GM19328 (cell line): ENCODE results near the gene MEF2C.

Experiments used
- ATAC-seq: cut with Tn5 transposase; IDR thresholded peaks from one replicate; pipeline ENCODE4 v1.9.1; 2021; ENCODE audit warnings: mild to moderate bottlenecking, moderate library complexity; ENCODE audit not compliant: unreplicated experiment

Gene MEF2C

DNA sequence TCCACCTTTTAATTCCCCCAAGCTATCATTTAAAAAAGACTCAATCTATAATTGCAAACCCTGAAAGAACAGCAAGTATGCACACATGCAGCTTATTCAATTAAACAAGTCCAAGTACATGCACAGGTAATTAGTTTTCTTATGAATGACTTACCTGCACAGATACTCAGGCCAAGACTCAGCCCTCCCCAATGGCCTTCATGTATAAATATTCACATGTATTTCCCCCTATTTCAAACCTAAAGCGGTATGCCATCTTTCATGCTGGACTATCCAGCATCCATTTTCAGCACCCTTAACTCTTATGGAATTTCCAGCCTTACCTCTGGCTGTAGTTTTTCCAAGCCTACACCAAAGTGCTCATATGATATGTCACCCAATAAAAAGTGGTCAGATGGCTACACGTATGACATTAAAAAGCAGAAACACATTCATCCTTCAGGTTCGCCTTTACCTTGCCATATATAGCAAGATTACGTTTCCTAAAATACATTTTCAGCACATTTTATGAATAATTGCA is 205.5 kb downstream of the MEF2C start:
- ATAC-seq, result no peak

DNA sequence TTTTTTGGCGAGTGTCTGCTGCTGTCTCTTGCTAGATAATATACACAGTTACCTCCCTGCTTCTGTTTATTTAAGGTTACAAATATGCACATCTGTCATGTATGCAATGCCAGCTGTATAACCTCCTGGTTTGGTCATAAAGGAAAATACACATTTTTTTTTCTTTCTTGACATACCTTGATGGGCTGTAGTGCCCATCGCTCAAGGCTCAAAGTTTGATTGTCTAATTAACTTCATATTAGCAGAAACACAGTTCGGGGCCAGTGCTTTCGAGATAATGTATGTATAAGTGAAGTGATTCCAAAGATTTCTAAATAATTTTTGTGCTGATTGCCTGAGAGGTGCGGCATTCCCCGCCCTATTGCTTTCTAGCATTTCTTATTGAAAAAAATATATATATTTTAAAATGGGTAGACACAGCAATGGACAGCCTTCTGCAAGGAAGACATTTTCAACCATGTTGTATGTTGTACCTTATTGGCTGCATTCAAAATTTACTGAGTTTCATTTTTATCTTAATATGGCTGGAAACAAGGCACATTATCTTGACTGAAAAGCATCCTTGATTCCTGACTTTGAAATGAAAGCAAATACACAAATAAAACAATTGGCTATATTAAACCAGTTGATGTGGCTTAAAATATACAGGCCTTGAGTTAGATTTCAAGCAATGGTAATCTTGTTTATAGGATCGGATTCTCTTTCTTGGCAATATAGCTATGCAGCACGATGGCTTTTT is 206.2 kb downstream of the MEF2C start:
- no peak for ATAC-seq

DNA sequence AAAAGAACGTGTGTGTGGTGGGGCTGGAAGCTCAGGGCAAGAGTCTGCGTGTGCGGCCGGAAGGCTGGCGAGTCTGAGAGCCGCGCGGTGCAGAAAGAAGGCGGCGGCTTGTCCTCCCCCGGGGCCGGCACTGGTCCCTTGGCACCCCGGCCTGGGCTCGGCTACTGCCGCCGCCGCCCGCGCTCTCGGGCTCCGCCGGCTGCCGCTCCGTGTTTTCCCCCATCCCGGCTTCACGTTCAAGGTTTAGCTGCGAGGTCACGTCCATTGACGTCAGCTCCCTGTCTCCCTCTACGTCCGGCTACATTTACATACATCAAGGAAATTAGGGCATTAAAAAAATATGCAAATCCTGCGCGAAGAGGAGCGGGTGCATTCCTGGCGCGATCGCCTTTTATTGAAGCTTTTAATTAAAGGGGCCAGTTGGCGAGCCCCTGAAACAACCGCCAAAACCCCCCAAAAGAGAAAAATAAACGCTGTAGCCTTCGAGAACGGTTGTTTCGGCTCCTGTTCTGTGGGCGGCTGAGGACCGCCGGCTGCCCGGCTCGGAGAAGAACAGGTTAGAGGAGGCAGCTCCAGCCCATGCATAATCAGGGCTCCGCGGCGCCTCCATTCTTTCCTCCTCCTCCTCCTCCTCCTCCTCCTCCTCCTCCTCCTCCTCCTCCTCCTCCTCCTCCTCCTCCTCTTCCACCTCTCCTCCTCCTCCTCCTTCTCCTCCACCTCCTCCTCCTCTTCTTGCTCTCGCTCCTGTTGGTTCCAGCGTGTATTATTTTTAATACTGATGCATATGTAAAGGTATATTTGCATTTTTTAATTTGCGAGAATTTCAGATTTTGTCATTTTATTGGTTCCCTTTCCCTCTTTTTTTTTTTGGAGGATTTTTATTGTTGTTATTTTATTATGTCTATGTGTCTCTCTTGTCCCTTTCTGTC is 207.0 kb downstream of the MEF2C start:
- ATAC-seq, result no peak

DNA sequence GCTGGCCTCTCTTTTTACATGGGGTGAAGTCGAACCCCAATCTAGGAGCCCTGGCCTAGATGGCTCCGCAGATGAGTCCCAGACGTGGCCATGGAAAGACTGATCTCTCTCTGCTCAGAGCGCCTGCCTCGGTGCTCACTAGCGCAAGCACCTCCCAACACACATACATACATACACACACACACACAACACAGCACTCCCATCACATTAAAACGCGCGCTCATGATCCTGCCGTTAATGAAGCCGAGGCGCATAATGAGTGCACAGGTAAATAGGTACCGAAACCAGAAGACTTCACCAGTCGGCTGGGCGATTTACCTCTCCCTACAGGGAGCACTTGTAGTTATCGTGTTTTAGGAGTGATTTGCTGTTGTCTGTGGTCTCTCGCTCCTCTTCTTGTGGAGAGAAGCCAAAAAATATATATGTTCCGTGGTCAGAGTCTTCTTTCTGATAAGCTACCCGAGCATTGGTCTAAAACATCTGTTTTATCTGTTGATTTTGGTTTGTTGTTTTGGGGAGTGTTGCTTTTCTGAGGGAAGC is 207.7 kb downstream of the MEF2C start:
- no peak for ATAC-seq

DNA sequence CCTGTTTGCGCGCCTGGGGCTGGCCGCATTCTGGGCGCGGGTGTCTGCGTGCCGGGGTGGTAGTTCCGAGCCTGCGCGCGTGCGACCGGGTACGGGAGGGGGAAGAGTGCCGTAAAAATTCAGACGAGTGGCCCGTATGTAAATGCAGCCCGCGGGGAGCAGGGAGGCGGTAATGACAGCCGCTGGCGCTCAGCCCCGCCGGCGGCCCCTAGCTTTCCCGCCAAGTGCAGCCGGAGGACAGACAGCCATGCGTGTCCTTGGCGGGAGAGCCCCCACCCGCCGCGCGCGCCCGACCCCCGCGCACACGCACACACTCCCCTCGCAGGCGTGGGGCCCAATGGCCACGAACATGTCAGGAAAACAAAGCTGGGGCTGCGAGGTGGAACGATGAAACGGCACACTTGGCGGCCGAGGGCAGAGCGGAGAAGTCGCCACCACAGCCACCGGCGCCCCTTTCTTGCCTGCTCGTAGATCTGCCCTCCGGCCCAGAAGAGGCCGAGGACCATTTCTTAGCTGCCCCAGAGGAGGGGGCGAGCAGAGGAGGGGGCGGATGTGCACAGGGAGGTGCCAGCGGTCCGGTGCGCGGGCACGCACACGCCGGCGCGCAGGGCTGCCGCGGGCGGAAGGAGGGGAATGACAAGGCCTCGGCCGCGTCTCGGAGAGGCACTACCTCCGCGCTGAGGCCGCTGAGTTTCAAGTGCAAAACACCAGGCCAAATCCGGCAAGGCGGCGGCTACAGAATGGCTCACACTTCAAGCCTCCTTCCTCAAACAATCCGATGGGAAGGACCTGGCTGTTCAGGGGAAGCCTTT is 208.4 kb downstream of the MEF2C start:
- no peak for ATAC-seq

DNA sequence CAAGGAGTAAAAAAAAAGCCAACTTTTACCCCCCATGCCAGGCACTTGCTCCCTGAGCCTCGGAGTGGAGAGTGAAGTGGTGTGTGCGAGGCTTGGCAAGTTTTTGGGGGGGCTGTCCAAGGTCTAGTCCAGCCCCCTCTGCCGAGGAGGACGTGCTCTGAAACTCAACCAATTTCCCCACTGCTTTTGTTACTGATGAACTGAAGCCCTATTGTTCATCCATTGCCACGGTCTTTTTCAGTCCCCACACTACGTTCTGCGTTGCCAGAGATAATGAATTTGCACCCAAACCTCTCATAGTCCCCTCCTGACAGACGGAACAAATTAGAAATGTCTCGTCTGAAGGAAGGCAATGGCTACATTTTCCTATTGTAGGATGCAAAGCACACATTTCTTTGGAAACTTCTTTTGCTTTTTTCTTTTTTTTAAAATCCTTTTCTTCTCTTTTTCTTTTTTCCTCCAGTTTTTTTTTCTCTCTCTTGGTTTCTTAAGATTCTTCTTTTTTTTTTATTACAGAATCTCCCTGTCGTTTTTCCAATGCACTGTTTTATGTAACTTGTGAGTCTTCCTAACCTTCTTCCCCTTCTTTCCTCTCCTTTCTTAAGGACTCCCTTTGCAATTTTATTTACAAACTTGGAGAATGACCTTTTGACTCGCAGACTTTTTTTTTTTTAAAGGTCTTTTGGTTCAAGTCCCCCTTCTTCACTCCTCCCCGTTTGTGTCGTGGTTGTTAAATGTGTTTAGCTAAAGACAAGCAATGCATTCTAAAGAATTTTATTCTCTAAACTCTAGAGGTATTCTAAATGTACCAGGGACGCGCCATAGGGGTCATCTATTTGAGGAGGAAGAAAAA is 209.5 kb downstream of the MEF2C start:
- no peak for ATAC-seq

DNA sequence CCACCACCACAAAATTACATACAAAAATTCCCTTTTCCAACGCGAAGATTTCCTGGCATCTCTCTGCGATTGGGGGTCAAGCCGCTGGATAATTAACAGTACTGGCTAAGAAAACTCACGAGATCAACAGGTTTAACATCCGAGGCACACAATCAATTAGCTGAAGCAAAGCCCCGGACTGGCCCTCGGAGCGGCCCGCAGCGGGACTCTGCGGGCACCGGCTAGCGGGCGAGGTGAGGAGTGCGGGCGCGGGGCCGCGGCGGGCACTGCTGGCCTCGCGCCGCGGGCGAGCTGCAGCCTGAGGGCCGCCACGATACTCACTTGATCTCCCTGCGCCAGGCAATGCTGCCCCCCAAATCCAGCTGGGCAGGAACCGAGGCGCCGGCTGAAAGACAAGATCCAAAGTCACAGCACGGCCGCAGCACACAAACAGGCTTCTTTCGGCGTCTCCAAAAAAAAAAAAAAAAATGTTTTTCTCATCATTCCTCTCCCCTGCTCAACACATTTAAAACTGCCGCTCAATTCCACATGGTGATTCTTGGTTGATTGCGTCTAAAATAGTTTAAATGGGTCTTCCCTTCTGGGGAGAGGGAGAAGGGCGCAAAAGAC is 210.2 kb downstream of the MEF2C start:
- no peak for ATAC-seq

DNA sequence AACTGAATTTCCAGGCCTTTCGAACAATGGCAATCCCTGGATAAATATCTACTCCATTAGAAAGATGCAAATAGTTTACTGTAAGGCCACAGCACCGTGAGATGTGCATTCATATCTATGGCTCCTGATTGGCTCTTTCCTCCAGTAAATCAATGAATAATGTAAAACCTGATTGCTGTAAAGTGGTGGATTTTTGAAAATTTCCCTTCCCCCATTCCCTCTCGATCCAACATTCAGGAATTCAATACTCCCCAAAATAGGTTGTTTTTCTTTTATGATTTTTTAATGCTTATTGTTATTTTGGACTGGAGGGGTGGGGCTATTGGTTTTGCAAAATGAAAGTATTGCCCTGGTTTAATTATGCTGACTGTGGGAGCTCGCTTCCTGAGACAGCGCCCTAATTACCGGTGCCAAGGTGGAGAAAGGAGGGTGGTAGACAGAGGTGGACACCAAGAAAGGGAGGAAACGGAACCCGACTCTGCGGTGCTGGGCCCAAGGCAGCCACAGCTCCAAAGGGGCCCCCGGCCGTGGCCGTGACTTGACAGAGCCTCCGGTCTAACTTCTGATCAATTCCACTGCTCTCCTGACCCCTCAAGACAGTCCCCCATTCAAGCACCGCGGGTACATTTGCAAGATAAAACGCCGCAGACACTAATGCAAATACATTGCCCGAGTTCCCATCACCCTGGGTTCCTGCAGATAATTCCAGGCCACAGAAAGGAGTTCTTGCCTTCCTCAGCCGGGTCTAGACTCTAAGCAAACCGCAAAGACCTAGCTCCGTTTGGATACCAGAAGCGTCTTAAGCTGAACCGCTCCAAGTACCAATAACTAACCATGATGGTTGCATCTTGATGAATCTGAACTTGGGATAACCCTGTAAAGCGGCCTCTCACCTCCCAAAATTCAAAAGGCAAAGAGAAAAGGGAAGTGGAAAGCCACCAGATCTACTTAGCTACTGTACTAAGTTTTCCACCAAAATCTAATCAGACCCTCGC is 211.2 kb downstream of the MEF2C start:
- no peak for ATAC-seq

DNA sequence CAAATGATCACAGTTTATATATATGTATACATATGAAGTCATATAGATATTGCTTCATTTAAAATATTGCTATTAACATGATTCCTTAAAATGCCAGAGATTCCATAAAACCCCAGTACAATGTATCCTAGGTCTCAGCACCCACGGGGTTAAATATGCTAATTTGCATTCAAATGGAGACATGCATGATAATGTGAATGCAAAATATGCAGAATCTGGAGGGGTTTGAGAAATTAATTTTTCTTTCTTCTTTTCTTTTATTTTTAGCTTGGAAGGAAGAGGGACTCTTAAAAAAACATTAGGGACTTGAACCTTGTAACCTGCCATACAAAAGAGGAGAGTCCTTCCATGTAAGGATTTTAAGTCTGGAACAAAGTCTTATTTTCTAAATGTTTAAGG is 211.9 kb downstream of the MEF2C start:
- no peak for ATAC-seq

DNA sequence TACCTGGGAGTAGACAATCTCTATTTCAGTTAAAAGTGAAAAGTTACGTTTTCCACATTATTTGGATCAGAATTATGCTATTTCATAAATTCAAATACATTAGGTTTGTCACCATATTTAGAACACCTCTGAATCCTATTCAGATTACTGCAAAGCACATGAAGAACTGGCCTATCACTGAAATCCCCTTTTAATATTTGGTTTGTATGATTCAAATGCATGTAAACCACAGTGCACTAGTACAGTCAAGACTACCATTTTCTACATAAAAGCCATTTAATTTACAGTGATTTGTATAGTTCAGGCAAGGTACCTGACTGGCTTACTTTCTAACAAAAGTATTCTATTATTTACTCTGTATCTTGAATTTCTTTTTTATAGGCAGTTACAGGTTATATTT is 212.5 kb downstream of the MEF2C start:
- no peak for ATAC-seq

DNA sequence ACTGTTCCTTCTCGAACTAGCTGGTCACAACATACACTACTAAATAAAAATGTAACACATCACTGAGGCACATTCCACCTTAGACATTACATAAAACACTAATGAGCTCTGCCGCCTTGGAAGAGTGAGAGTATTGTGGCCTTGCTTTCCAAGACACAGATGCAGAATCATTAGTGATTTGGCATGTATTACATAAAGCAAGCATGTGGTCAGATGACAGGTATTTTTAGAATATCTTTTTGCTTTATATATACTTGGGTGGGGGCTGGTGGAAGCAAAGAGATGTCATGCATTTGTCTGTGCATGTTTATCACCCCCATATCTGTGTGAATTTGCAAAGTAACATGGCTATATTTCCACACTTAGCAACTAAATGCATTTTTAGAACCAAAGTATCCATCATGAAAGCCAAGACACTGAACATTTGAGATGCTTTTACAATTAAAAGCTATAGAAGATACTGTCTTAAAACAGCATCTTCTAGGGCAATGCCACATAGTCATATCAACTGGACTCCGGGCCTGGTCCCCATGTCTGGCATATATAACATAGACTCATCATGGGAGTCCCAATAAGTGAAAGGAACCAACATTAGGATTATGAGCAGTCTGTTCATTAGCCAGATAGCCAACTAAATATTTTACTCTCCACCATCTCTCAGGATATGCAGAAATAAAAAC is 213.5 kb downstream of the MEF2C start:
- ATAC-seq, result no peak

DNA sequence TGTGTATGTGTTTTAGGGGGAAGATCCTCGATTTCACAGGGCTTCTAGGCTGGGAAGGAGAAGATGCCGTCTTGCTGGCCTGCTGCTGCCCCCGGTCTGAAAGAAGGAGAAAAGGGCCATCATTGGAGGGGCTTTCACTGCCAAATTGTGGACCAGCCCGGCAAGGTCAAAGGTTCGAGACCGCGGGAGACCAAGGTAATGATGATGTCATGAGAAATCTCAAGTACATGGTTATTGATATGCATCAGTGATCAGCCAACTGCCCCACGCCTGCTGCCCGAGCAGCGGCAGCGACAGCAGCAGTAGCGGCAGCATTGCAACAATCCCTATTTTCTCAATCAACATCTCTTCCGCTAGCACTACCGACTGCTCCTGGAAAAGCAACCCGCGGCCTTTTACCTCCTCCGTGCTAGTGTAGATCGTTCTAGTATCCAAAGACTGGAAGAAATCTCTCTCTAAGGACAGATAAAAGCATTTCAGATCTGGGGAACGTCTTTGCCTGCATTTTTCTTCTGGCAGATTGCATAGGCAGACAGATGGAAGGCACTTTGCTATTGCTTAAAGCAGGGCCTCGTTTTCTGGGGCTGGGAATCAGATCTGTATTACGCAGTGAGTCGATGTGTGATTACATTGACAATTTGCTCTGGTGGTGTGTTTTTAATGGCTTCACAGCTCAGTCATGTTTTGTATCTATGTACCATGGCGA is 215.3 kb downstream of the MEF2C start:
- no peak for ATAC-seq
